Pancreas (tissue), 10 donors: ENCODE measurements around the gene MANSC1. TPM values are rescaled to one million over a fixed set of nuclear protein-coding genes. Genes with fewer than 3 reads are reported as not detected.

Experiments used
- ATAC-seq, 4 donors: fragments of 200-7000 bp; cut with Tn5 transposase; one replicate each; pipeline versions ENCODE4 v1.8.0 to v1.9.1; 2020; ENCODE audit warnings: mild to moderate bottlenecking in 4 of 4, moderate library complexity in 4 of 4
- DNase-seq, 6 donors: peaks; one replicate each; pipeline ENCODE4 v3.0.0-alpha.2; 2020
- FAIRE-seq: peaks from 2 replicates; lab custom pipeline; 2012; peaks lifted over from hg19 to GRCh38; lab: Jason Lieb, UNC
- H3K27ac ChIP-seq, 4 donors: fragments of 200-600 bp; sonication (generic); 1 replicate in 3 of 4; 2 replicates in 1 of 4; pipeline versions ENCODE4 v1.5.0 to v1.8.0; 2020
- H3K27me3 ChIP-seq, 4 donors: fragments of 200-600 bp; one replicate each; pipeline ENCODE4 v1.8.0; 2021
- H3K36me3 ChIP-seq, 3 donors: fragments of 200-600 bp; sonication (generic) in 1 of 3; one replicate each; pipeline versions ENCODE4 v1.5.0 to v1.8.0; 2020 to 2021
- H3K4me1 ChIP-seq, 3 donors: fragments of 200-600 bp; one replicate each; pipeline ENCODE4 v1.8.0; 2021
- H3K4me3 ChIP-seq, 4 donors: fragments of 200-600 bp; sonication (generic) in 2 of 4; one replicate each; pipeline versions ENCODE4 v1.5.0 to v1.8.0; 2020 to 2021
- H3K9me3 ChIP-seq, 4 donors: fragments of 200-600 bp; one replicate each; pipeline ENCODE4 v1.8.0; 2021
- CTCF ChIP-seq, 4 donors: fragments of 200-600 bp; sonication (generic) in 3 of 4; IDR thresholded peaks; one replicate each; pipeline versions ENCODE4 v1.5.0 to v1.8.0; 2021; ENCODE audit warnings: antibody characterized with exemption in 4 of 4
- WGBS, 2 donors: extraction: QIAGEN DNeasy Blood & Tissue Kit; methylation state at CpG; one replicate each; pipeline ENCODE4 v1.1.7; 2013; 5-methylcytosine and 5-hydroxymethylcytosine counted together
- intact Hi-C, 3 donors: fragments of 100-400 bp; cut with DNase I; formaldehyde crosslinking; loops; one replicate each; pipeline versions ENCODE4 v1.11.1 to v1.14.2; 2022
- polyA plus RNA-seq, 2 donors: library from polyadenylated mRNA; stranded (reverse); fragments of 200-250 nt; gene quantifications; one replicate each; pipeline ENCODE4 v1.2.3, GENCODE V29; 2013
- total RNA-seq, 6 donors: library from RNA; stranded (reverse); fragmentation: NEBNext Ultra II Directional in 4 of 6; extraction: Animal tissue kit (Norgen Biotek cat#: 25700) in 4 of 6; gene quantifications; one replicate each; pipeline versions ENCODE4 v1.2.1 to v1.2.4, GENCODE V29; 2021 to 2023
- donor health status: healthy with polysubstance abuse.
- donor health status: DM: no; HTN: no; CAD: no; lungs with moderate emphysema.
- donor health status: DM: no; HTN: no; CAD: no.
- donor health status: control.
- donor health status: control.
- donor health status: Bipolar disorder and iron deficiency.
- donor health status: DM: yes; HTN: yes; CAD: no.
- donor health status: DM: no; HTN: no; CAD: no.
- donor health status: DM: no; HTN: no; CAD: no.
- donor health status: DM: yes; HTN: yes; CAD: no.

The MANSC1 gene
- total and polyA plus RNA-seq, 8 donors, result 7.0 to 21.6 (median 17.0) TPM

GRCh38 chr12:12302976-12303375 is 47.1 kb downstream of the MANSC1 start:
- Histone ChIP-seq H3K4me1 (peaks cover 0 to 7% (median 0%) of the 10 kb centered on the region in 3 donors), H3K9me3 (no peaks in the 10 kb centered on the region), H3K4me3 (no peak overlapping the region), H3K27ac (no peak overlapping the region), H3K27me3 (no peaks in the 10 kb centered on the region), H3K36me3 (no peaks in the 10 kb centered on the region)
- intact Hi-C loops, result no loop called here
- no peak for ATAC-seq
- no peak for FAIRE-seq
- 97% methylated on average over 2 of the region's 2 CpGs for WGBS, 2 donors
- TF ChIP-seq CTCF (IDR thresholded peaks at IDR 0.05), result no peak
- DNase-seq, result no peak

- WGBS, 2 donors, result 76% methylated on average over 2 of the region's 2 CpGs
- no peaks in the 10 kb centered on the region for H3K9me3 ChIP-seq
- no peaks in the 10 kb centered on the region for H3K27me3 ChIP-seq
- FAIRE-seq, result no peak
- peaks cover 0 to 3% (median 0%) of the 10 kb centered on the region in 3 donors for H3K4me1 ChIP-seq
- no peak overlapping the region for H3K4me3 ChIP-seq
- DNase-seq, result no peak
- no peak for ATAC-seq
- intact Hi-C loops, result no loop called here
- H3K27ac ChIP-seq, result no peak overlapping the region
- TF ChIP-seq CTCF (IDR thresholded peaks at IDR 0.05), result no peak
- H3K36me3 ChIP-seq, result no peaks in the 10 kb centered on the region
These were observed 48.9 kb downstream of the MANSC1 start for GRCh38 chr12:12301122-12301521.

- H3K4me1 ChIP-seq, result peaks cover 6 to 14% (median 8%) of the 10 kb centered on the region in 3 donors
- DNase-seq (no peak), ATAC-seq (no peak), FAIRE-seq (no peak)
- no peaks in the 10 kb centered on the region for H3K9me3 ChIP-seq
- H3K27me3 ChIP-seq, result no peaks in the 10 kb centered on the region
- no peak overlapping the region for H3K4me3 ChIP-seq
- H3K27ac ChIP-seq, result no peak overlapping the region
- intact Hi-C loops, result no loop called here
- WGBS, 2 donors, result 78 to 91% methylated on average over 8 of the region's 8 CpGs
- no peaks in the 10 kb centered on the region for H3K36me3 ChIP-seq
- TF ChIP-seq CTCF (IDR thresholded peaks at IDR 0.05), result no peak
These were observed 52.7 kb downstream of the MANSC1 start for GRCh38 chr12:12297201-12297830.

GRCh38 chr12:12294215-12295005 is 55.6 kb downstream of the MANSC1 start:
- FAIRE-seq, result no peak
- DNase-seq, result peak in 1 of 6 donors; percentile 46
- TF ChIP-seq CTCF (IDR thresholded peaks at IDR 0.05), result no peak
- ATAC-seq, result peak; percentile 69 to 92 (median 78)
- H3K27ac ChIP-seq, result peak overlapping the region in 2 of 4 donors; percentile 4 to 10
- no peaks in the 10 kb centered on the region for H3K27me3 ChIP-seq
- peaks cover 6 to 11% (median 8%) of the 10 kb centered on the region in 3 donors for H3K4me1 ChIP-seq
- H3K9me3 ChIP-seq, result no peaks in the 10 kb centered on the region
- no peak overlapping the region for H3K4me3 ChIP-seq
- intact Hi-C loops, result no loop called here
- WGBS, 2 donors, result 41 to 50% methylated on average over 5 of the region's 5 CpGs
- H3K36me3 ChIP-seq, result no peaks in the 10 kb centered on the region
